HG02610 (cell line): ENCODE data around the gene MYO3A.
"Not testable (repeated sequence)": the region's sequence is repeated elsewhere in the genome, so short reads cannot be mapped to it uniquely, and the experiment has no call there.

Experiments
- ATAC-seq: cut with Tn5 transposase; IDR thresholded peaks from one replicate; pipeline ENCODE4 v1.9.1; 2021; ENCODE audit warnings: mild to moderate bottlenecking, moderate library complexity; ENCODE audit not compliant: unreplicated experiment

The MYO3A gene

DNA sequence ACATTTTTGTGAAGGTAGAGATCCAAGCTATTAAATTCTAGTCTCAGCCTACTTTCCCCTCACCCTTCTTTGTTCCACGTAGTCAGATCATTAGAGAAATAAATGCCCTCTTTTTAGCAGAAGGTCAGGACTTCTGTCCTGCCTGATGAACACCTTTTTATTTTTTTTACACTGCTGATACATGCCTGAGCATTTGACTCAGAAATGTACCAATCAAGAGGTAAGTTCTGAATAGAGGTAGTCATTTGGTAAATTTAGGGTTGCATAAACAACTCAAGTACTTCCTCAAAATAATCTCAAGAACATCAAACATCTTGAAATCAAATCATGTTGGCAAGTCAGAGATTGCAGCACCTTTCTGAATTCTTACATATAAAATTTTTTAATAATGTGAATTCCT lies 133.7 kb downstream of the MYO3A start:
- ATAC-seq = no peak

DNA sequence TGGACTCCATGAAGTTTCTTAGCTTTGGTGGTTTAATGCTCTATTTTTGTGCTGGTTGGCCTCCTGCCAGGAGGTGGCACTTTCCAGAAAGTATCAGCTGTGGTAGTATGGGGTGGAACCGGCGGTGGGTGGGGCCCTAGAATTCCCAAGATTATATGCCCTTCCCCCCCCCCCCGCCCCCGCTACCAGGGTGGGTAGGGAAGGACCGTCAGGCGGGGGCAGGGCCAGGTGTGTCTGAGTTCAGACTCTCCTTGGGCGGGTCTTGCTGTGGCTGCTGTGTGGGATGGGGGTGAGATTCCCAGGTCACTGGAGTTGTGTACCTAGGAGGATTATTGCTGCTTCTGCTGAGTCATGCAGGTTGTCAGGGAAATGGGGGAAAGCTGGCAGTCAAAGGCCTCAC lies 146.9 kb downstream of the MYO3A start:
- not testable (repeated sequence) for ATAC-seq

DNA sequence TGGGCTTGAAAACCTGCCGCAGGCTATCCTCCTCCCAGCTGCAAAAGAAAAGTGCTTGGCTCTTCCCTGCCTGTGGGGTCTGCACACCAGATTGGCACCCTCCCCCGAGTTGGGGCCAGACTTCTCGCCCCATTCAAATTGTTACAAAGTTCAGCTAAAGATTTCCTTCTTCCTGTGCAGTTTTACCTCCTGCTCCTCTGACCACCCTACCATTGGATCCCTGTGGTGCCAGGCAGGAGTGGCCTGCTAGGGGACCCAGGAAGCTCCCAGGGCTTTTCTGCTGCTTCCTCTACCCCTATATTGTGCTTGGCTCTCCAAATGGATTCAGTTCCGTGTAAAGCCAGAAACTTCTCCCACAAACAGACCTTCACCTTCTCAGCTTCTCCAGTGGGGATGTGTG lies 147.4 kb downstream of the MYO3A start:
- no peak for ATAC-seq

DNA sequence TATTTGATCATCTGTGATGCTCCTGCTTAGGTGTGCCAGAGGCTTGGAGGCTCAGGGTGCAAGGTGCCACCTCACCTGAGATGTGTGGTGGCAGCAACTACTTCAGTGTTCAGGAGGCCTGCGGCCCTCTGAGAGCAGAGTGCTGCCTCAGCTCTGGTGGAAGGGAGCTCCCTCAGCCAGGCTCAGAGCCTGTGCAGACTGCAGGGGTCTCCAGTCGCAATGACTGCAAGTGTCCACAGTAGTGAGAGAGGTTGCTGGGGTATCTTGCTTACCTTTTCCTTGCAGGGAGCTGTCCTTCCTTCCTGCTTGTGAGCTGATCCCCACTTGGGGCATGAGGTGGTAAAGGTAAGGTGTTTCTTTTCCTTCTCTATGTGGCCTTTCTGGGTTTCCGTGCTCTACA lies 151.5 kb downstream of the MYO3A start:
- ATAC-seq = no peak

DNA sequence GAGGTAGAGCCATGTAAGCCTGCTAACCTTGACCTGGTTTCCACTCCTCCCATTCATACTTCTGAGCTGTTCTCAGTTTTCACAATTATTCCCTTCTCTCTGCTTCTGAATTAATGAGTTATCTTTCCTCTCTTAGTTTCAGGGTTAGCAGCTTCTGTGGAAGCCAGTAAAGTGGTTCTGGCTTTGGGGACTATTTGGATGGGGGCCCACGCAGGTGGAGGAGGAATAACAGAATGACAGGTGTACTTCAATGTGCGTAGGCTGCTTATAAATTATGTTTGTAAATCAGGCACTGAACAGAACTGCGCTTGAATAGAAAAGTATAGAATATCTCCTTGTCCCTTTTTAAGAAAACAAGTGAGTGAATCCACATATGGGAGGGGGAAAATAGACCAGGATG lies 153.6 kb downstream of the MYO3A start:
- no peak for ATAC-seq

DNA sequence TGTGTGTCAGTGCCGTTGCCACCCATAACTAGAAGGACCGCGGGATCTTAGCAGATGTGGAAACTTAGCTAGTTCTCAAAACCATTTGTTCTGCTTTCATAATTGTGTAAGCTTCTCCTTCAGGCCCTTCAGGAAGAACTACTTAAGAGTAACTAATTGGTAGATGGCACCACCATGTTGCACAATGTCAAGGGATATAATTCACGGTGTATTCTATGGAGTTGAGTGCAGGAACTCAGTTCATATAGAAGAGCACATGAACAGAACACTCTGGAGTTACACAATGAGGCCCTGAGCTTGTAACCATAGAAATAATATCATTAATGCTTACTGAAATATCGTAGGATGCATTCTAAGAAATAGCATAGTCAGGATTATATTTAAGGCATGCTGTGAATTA lies 156.0 kb downstream of the MYO3A start:
- no peak for ATAC-seq

DNA sequence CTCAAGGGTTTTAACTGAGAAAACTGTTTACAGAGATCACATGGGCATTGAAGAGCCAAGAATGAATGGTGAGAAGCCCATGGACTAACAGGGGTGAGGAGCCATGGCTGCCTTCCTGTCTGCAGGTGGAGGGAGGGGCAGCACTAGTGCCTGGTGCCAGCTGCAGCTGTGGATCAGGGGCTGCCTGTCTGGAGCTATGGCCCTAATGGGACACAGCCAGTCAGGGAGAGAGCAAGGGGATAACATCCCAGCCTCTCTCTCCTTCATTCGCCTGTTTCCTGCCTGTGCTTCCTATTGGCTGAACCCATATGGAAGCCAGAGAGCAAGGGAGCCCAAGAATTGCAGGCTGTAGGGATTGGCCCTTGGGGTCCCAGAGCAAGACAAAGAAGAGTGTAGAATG lies 156.7 kb downstream of the MYO3A start:
- no peak for ATAC-seq

DNA sequence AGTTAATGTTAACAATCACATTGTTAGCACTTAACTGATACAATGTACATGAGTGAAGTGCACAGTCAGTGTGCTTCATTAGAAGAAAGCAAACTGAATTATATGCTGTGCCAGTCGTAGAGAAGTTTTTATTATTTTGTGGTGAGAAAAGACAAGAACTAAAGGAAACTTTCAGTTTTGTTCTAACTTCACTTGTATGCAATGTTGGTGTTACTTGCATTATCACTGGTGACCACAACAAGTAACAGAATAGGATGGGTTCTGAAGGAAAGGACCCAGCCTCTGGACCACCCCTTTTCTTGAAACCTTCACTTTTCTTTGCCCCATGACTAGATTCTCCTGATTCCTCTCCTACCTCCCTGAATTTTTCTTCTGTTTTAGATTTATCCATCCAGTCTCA lies 159.2 kb downstream of the MYO3A start:
- no peak for ATAC-seq

DNA sequence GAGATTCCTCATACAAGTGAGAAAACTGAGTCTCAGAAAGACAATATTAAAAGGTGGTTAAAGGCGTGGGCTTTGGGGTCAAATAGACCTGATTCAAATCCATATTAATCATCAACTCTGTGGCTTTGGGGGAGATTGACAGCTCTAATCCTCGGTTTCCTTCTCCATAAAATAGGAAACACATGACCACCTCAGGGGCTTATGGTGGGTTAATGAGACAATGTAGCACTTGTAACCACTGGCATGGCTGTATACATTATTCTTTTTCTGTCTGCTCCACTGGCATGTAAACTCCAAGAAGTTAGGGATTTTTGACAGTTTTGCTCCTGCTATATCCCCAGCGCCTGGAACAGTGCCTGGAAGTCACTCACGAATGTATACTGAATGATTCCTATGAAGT lies 161.8 kb downstream of the MYO3A start:
- no peak for ATAC-seq

DNA sequence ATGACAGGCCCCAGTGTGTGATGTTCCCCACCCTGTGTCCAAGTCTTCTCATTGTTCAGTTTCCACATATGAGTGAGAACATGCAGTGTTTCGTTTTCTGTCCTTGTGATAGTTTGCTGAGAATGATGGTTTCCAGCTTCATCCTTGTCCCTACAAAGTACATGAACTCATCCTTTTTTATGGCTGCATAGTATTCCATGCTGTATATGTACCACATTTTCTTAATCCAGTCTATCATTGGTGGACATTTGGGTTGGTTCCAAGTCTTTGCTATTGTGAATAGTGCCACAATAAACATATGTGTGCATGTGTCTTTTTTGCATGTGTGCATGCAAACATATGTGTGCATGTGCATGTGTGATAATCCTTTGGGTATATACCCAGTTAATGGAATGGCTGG lies 163.5 kb downstream of the MYO3A start:
- not testable (repeated sequence) for ATAC-seq

DNA sequence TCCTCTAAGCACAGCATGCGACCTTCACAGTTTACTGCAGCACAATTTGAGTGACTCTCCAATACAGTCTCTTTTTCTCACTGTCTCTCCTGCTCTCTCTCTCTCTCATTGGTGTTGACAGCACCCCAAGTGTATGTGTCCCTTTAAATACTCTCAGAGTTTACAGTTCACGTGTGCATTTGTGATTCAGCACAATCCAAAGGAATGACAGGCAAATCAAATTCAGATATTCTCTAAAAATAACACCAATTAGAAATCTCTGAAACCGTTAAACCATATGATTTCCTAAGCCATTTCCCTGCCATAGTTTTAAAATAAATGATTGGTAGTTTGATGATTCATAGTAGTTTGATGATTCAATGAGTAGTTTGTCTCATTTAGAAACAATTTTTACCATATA lies 178.5 kb downstream of the MYO3A start:
- ATAC-seq = no peak

DNA sequence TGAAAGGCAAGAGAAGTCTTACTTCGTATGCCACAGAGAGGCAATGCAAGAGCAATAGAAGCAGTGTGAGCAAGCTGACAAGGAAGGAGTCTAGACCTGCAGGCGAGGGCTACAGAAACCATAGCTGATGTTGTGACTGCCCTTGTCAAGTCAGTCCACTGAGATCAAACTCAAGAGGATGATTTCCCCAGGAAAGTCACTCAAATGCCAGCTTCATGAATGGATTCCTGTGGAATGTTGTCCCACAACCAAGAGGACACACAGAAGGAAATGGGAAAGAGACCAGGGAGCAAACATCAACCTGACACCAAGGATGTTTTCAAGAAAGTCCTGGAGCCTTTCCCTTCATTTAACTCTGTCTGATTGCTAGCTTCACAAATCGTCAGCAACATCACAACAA lies 204.6 kb downstream of the MYO3A start:
- ATAC-seq = no peak

DNA sequence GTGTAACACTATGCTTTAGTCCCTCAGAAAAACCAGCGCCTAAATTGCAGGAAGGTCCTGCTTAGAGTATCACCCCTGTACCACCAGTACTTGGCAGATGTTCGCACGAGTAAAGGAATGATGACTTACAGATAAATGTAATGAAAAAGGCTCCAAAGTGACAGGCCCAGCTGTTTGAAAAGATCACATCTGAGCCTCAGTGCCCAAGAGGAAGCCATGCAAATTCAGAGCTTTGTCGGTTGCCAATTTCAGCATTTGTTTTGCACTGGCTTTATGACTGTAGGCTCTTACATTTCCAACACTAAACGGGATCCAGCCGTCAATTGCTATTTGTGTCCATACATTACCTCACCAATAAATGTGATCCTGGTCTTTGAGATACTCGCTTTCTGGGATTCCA lies 222.0 kb downstream of the MYO3A start:
- no peak for ATAC-seq

DNA sequence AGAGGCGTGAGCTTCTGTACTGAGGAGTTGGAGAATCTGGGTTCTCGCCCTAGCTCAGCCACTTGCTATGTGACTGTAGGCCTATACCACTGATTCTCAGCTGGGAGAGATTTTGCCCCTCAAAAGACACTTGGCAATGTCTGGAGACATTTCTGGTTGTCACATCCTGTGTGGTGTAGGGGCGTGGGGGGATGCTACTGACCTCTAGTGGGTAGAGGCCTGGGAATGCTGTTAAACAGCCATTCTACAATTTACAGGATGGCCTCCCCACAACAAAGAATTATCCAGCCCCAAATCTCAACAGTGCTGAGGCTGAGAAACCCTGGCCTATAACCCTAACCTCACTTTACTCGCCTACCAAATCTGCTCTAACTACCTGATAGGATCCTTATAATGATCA lies 223.7 kb downstream of the MYO3A start:
- ATAC-seq = no peak

DNA sequence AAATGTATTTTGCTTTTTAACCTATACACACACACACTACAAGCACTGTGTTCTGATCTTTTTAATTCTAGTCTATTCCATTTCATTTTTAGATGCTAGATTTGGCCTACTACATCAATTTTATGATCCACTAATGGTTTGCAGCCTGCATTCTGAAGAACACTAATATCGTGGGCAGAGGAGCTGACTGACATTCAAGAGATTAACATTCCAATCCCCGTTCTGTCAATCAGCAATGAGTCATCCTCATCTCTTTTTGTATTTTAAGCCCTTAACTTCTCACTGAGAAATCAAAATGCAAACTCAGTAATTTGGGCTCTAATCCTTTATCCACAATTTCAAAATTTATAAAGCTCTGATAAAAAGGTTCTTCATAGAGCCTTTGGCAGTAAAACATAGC lies 235.4 kb downstream of the MYO3A start:
- no peak for ATAC-seq

DNA sequence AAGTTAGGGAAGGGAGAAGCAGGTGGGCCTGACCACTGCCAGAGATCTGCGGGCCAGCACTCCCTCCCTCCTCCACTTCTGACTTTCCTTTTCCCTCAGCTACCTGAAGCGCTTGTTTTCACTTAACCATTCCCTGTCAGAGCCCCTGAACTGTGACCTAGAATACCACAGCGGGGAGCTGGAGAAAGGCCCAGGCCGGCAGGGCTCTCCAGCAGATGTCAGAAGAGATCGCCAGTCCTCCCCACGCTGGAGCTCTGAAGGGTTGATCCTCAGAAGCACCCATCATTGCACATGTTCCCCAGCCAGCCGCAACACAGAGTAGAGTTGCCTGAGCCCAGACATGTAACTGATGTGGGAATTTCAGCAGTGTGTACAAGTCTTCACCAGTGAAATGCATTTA lies 238.1 kb downstream of the MYO3A start:
- no peak for ATAC-seq

DNA sequence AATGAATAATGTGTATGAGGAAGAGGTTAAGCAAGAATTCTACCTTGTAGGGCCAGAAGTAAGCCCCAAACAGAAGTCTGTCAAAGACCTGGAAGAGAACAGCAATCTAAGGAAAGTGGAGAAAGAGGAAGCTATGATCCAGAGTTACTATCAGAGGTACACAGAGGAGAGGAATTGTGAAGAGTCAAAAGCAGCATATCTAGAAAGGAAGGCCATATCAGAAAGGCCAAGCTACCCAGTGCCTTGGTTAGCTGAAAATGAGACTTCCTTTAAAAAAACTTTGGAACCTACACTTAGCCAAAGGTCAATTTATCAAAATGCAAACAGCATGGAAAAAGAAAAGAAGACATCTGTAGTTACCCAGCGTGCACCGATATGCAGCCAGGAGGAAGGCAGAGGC lies 239.8 kb downstream of the MYO3A start:
- ATAC-seq = no peak

DNA sequence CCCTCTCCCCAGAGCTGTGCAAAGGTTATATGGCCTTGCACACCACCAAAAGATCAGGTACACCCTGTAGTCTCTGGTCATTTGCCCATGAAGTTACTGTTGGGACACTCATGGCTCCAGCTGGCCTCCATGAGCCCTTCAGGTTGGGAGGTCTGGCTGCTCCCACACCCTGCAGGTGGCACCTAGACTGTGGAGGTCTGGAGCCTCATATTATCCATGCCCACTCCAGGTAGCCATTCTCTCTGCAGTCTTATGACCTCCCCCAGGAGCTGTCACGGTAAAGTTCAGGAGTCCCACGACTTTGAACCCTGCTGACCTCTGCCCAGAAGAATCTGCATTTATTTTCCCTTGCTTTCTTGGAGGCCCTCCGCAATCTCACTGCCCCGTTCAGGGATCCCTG lies 243.3 kb downstream of the MYO3A start:
- no peak for ATAC-seq

DNA sequence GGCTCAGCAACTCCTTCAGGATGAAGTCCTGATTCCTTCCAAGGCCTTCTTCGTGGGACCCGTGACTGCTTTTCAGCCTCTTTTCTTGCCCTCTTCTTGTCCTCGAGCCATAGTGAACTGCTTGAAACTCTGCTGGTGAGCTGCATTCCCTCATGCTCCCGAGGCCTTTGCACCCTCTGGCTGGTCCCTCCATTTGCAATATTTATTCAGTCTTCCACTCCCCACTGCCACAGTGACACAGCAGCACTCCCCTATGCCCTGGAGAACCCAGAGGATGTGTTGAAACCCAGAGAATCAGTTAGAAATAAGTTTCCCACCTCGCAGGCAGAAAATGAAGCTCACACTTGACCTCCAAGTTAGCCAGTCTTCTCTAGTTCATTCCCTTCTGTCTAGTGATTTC lies 260.2 kb downstream of the MYO3A start:
- no peak for ATAC-seq

DNA sequence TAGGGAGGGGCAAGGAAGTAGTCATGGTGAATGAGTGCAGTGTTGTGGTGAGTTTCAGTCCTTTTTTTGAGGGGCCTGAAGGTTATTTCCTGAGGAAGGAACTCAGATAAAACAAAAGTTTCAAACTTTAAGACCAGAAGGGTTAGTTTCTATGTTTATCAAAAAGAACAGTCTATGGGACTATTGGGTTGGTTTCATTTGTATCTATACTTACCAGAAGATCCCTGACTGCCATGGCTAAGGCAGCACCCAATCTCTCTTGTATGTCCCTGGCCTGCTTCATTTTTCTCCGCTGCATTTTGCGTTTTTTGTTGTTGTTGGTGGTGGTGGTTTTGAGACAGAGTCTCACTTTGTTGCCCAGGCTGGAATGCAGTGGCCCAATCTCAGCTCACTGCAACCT lies 263.2 kb downstream of the MYO3A start:
- ATAC-seq = no peak

DNA sequence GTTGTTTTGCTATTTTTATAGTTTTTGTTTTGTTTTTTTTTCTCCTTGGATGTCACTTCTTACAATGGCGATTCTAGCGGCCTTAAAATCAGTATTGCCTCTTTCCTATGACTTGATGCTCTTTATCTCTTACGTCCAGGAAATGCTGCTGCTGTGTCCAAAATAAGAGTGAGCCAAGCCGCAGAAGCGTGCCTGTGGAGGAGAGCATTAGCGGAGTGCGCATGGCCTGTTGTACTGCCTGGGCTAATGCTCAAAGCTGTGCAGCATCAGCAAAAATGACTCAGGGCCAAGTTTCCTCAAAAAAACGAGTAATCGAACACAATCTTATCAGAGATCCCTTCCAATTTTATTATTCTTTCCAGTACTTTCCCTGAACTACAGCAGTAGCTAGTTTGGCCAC lies 264.1 kb downstream of the MYO3A start:
- ATAC-seq = no peak

DNA sequence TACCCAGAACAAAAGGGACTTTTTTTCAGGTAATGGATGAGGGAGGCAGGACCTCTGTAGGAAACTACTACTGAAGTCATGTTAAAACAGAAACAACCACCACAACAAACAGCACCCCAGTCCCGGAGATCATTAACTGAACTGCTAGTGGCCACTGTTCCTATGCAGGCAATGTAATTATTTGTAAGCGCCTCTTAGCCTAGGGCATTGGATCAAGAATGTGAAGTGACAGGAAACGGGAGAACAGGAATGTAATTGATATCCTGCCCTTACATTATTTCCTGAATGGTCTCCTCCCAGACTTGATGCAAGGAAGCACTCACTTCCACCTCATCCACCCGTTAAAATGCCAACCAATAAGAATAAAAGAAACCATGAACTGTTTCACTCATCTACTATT lies 265.8 kb downstream of the MYO3A start:
- ATAC-seq = no peak

DNA sequence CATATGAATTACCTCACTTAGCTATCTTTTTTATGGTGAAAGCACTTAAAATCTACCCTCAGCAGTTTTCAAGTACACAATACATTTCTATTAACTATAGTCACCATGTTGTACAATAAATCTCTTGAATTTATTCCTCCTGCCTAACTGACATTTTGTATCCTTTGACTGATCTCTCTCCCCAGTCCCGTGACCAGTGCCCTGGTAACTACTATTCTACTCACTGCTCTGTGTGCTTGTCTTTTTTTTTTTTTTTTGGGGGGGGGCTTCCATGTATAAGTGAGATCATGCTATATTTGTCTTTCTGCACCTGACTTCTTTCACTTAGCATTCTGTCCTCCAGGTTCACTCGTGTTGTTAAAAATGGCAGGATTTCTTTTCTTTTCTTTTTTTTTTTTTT lies 271.2 kb downstream of the MYO3A start:
- no peak for ATAC-seq

DNA sequence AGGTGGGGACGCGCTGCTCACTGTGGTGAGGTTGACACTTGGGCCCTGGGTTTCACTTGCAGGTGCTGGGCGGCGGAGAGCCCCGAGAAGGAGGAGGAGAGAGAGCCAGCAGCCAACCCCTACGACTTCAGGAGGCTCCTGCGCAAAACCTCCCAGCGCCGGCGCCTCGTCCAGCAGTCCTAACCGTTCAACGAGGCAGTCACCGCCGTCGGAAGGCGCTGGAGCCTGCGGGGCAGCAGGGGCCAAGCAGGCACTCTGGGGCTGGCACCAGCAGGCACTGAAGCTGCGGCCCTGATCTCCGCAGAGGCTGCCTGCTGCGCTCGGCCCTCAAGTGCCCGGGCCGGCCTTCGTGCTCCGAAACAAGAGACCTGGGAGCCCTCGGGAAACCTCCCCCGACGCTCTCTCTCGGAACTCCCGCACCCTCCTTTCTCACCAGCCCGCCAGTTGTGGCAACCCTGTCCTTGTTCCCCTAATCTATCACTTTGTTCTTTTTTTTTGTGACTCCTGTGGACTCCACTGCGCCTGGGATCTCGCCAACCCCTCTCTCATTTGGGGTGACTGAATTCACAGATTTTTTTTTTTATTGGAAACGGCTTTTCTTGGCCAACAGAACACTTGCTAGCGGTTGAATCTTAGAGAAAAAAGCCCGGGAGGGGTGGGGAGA lies 277.9 kb downstream of the MYO3A start:
- ATAC-seq = no peak
